ENCODE results near the gene C1D. TPM values are rescaled to one million over a fixed set of nuclear protein-coding genes. Genes with fewer than 3 reads are reported as not detected.
A peak's percentile ranks its signal among the peaks of the same experiment; 100 is the strongest.
"Not testable (repeated sequence)": the region's sequence is repeated elsewhere in the genome, so short reads cannot be mapped to it uniquely, and the experiment has no call there.

The C1D gene
- total and polyA plus RNA-seq, 2 experiments from 2014 or later, result 30.1 to 39.7 TPM

- TF ChIP-seq ZNF331 (CRISPR knock-in tag; IDR thresholded peaks at IDR 0.05; ENCODE audit: low read depth) (no peak), EZH2 (IDR thresholded peaks at IDR 0.05; ENCODE audit: low read depth, unreplicated experiment) (no peak), STAT1 (IDR thresholded peaks at IDR 0.05; ENCODE audit: unreplicated experiment) (no peak)
- no peaks in the 10 kb centered on the region for H3K27me3 ChIP-seq (ENCODE audit: insufficient read depth)
- Mint-ChIP-seq H3K4me1 (no peaks in the 10 kb centered on the region), H3K9me3 (no peaks in the 10 kb centered on the region), H3K27ac (no peak overlapping the region), H3K36me3 (ENCODE audit: low read depth) (no peaks in the 10 kb centered on the region), H3K4me3 (no peak overlapping the region), H3K27me3 (ENCODE audit: insufficient read depth, low read depth, poor library complexity) (no peaks in the 10 kb centered on the region)
- no peak for DNase-seq (ENCODE audit: low spot score)
- ATAC-seq, result no peak
- no peaks in the 10 kb centered on the region for H3F3A ChIP-seq (replicated peaks; ENCODE audit: low read depth)
- no peaks in the 10 kb centered on the region for H3K36me3 ChIP-seq (ENCODE audit: insufficient read depth)
- H2AFZ ChIP-seq, result no peak overlapping the region
- H3K9me2 ChIP-seq (ENCODE audit: insufficient read depth), result no peaks in the 10 kb centered on the region
- H3K4me1 ChIP-seq (ENCODE audit: insufficient read depth), result no peaks in the 10 kb centered on the region
- H3K79me2 ChIP-seq (replicated peaks; ENCODE audit: insufficient read depth), result no peaks in the 10 kb centered on the region
- H3K4me3 ChIP-seq, result no peak overlapping the region
- H4K20me1 ChIP-seq (replicated peaks; ENCODE audit: insufficient read depth), result no peaks in the 10 kb centered on the region
- H3K27ac ChIP-seq (ENCODE audit: low read depth), result no peak overlapping the region
- no peak overlapping the region for H3K4me2 ChIP-seq
Measured at GRCh38 chr2:68074050-68074449, 11.2 kb upstream of the C1D start.

DNA sequence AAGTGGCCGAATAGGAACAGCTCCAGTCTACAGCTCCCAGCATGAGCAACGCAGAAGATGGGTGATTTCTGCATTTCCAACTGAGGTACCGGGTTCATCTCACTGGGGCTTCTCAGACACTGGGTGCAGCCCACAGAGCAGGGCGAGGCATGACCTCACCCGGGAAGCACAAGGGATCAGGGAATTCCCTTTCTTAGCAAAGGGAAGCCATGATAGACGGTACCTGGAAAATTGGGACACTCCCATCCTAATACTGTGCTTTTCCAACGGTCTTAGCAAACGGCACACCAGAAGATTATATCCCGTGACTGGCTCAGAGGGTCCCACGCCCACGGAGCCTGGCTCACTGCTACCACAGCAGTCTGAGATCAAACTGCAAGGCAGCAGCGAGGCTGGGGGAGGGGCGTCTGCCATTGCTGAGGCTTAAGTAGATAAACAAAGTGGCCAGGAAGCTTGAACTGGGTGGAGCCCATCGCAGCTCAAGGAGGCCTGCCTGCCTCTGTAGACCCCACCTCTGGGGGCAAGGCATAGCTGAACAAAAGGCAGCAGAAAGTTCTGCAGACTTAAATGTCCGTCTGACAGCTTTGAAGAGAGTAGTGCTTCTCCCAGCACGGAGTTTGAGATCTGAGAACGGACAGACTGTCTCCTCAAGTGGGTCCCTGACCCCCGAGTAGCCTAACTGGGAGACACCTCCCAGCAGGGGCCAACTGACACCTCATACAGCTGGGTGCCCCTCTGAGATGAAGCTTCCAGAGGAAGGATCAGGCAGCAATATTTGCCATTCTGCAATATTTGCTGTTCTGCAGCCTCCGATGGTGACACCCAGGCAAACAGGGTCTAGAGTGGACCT lies 1.2 kb upstream of the C1D start:
- H3K27ac Mint-ChIP-seq; H3K27me3 ChIP-seq (ENCODE audit: insufficient read depth); H3K36me3 Mint-ChIP-seq (ENCODE audit: low read depth); H3K27me3 Mint-ChIP-seq (ENCODE audit: insufficient read depth, low read depth, poor library complexity); H3K9me2 ChIP-seq (ENCODE audit: insufficient read depth); H3F3A ChIP-seq (replicated peaks; ENCODE audit: low read depth); H3K9me3 Mint-ChIP-seq; H3K4me1 Mint-ChIP-seq; H3K36me3 ChIP-seq (ENCODE audit: insufficient read depth); H4K20me1 ChIP-seq (replicated peaks; ENCODE audit: insufficient read depth): not testable (repeated sequence)
- Histone ChIP-seq H3K4me3 (peak overlapping the region; percentile 82; the same call in 1 of the 2 replicates), H2AFZ (peak overlapping the region; percentile 95), H3K4me1 (ENCODE audit: insufficient read depth) (peaks cover 16% of the 10 kb centered on the region), H3K27ac (ENCODE audit: low read depth) (peak overlapping the region; percentile 82; the same call in 1 of the 2 replicates), H3K4me2 (peak overlapping the region; percentile 83), H3K79me2 (replicated peaks; ENCODE audit: insufficient read depth) (peaks cover 37% of the 10 kb centered on the region)
- peak overlapping the region; percentile 94; the same call in 2 of the 3 replicates for H3K4me3 Mint-ChIP-seq
- DNase-seq (ENCODE audit: low spot score), result peak; percentile 27
- ATAC-seq, result peak; percentile 36

DNA sequence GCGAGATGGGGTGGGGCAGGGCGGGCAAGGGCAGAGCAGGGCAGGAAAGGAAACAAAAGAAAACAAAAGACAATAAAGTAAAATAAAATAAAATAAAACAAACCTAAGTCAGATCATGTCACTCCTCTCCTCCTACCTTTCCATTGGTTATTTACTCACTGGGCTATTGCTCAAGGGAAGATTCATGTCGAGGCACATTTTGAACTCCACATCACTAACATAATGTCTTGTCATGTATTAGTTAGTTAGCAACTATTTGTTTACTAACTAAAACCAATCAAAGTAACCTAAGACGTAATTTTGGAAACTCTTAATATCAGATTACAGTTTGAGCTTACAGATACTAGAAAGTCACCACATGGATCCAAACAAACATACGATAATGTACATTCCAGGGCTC lies 2.2 kb downstream of the C1D start:
- ATAC-seq (no peak), DNase-seq (ENCODE audit: low spot score) (no peak)
- Histone ChIP-seq H4K20me1 (replicated peaks; ENCODE audit: insufficient read depth) (peaks cover 21% of the 10 kb centered on the region), H3K27ac (ENCODE audit: low read depth) (no peak overlapping the region), H3K79me2 (replicated peaks; ENCODE audit: insufficient read depth) (peaks cover 71% of the 10 kb centered on the region), H3K4me2 (no peak overlapping the region), H2AFZ (no peak overlapping the region), H3K36me3 (ENCODE audit: insufficient read depth) (no peaks in the 10 kb centered on the region), H3K4me1 (ENCODE audit: insufficient read depth) (peaks cover 16% of the 10 kb centered on the region), H3K27me3 (ENCODE audit: insufficient read depth) (no peaks in the 10 kb centered on the region), H3K9me2 (ENCODE audit: insufficient read depth) (0 out of 2 replicates have a peak, but pooled peaks cover 3% of the 10 kb centered on the region), H3F3A (replicated peaks; ENCODE audit: low read depth) (no peaks in the 10 kb centered on the region), H3K4me3 (no peak overlapping the region)
- Mint-ChIP-seq H3K36me3 (ENCODE audit: low read depth) (no peaks in the 10 kb centered on the region), H3K27ac (no peak overlapping the region), H3K4me1 (peaks cover 3% of the 10 kb centered on the region; the same call in 1 of the 3 replicates), H3K27me3 (ENCODE audit: insufficient read depth, low read depth, poor library complexity) (peaks cover 1% of the 10 kb centered on the region), H3K4me3 (no peak overlapping the region), H3K9me3 (no peaks in the 10 kb centered on the region; the same call in 1 of the 3 replicates)
- TF ChIP-seq JUNB (IDR thresholded peaks at IDR 0.05; ENCODE audit: unreplicated experiment), result no peak
- TF ChIP-seq NANOG (IDR thresholded peaks at IDR 0.05; ENCODE audit: borderline replicate concordance), result no peak
- TF ChIP-seq ZNF114 (CRISPR knock-in tag; IDR thresholded peaks at IDR 0.05), result no peak
- TF ChIP-seq, protein P1, sequence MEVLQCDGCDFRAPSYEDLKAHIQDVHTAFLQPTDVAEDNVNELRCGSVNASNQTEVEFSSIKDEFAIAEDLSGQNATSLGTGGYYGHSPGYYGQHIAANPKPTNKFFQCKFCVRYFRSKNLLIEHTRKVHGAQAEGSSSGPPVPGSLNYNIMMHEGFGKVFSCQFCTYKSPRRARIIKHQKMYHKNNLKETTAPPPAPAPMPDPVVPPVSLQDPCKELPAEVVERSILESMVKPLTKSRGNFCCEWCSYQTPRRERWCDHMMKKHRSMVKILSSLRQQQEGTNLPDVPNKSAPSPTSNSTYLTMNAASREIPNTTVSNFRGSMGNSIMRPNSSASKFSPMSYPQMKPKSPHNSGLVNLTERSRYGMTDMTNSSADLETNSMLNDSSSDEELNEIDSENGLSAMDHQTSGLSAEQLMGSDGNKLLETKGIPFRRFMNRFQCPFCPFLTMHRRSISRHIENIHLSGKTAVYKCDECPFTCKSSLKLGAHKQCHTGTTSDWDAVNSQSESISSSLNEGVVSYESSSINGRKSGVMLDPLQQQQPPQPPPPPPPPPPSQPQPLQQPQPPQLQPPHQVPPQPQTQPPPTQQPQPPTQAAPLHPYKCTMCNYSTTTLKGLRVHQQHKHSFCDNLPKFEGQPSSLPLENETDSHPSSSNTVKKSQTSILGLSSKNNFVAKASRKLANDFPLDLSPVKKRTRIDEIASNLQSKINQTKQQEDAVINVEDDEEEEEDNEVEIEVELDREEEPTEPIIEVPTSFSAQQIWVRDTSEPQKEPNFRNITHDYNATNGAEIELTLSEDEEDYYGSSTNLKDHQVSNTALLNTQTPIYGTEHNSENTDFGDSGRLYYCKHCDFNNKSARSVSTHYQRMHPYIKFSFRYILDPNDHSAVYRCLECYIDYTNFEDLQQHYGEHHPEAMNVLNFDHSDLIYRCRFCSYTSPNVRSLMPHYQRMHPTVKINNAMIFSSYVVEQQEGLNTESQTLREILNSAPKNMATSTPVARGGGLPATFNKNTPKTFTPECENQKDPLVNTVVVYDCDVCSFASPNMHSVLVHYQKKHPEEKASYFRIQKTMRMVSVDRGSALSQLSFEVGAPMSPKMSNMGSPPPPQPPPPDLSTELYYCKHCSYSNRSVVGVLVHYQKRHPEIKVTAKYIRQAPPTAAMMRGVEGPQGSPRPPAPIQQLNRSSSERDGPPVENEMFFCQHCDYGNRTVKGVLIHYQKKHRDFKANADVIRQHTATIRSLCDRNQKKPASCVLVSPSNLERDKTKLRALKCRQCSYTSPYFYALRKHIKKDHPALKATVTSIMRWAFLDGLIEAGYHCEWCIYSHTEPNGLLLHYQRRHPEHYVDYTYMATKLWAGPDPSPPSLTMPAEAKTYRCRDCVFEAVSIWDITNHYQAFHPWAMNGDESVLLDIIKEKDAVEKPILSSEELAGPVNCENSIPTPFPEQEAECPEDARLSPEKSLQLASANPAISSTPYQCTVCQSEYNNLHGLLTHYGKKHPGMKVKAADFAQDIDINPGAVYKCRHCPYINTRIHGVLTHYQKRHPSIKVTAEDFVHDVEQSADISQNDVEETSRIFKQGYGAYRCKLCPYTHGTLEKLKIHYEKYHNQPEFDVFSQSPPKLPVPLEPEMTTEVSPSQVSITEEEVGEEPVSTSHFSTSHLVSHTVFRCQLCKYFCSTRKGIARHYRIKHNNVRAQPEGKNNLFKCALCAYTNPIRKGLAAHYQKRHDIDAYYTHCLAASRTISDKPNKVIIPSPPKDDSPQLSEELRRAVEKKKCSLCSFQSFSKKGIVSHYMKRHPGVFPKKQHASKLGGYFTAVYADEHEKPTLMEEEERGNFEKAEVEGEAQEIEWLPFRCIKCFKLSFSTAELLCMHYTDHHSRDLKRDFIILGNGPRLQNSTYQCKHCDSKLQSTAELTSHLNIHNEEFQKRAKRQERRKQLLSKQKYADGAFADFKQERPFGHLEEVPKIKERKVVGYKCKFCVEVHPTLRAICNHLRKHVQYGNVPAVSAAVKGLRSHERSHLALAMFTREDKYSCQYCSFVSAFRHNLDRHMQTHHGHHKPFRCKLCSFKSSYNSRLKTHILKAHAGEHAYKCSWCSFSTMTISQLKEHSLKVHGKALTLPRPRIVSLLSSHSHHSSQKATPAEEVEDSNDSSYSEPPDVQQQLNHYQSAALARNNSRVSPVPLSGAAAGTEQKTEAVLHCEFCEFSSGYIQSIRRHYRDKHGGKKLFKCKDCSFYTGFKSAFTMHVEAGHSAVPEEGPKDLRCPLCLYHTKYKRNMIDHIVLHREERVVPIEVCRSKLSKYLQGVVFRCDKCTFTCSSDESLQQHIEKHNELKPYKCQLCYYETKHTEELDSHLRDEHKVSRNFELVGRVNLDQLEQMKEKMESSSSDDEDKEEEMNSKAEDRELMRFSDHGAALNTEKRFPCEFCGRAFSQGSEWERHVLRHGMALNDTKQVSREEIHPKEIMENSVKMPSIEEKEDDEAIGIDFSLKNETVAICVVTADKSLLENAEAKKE (CRISPR knock-in tag; IDR thresholded peaks at IDR 0.05), result no peak
- TF ChIP-seq CREB1 (CRISPR knock-in tag; IDR thresholded peaks at IDR 0.05; ENCODE audit: low read depth), result no peak
- TF ChIP-seq, protein P2, sequence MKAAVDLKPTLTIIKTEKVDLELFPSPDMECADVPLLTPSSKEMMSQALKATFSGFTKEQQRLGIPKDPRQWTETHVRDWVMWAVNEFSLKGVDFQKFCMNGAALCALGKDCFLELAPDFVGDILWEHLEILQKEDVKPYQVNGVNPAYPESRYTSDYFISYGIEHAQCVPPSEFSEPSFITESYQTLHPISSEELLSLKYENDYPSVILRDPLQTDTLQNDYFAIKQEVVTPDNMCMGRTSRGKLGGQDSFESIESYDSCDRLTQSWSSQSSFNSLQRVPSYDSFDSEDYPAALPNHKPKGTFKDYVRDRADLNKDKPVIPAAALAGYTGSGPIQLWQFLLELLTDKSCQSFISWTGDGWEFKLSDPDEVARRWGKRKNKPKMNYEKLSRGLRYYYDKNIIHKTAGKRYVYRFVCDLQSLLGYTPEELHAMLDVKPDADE (IDR thresholded peaks at IDR 0.05), result no peak

Data from GM23338 (cell line).